HG03354 (cell line): ENCODE results near the gene ZMIZ1.
"Not testable (repeated sequence)": the region's sequence is repeated elsewhere in the genome, so short reads cannot be mapped to it uniquely, and the experiment has no call there.

ENCODE experiments used
- ATAC-seq: cut with Tn5 transposase; IDR thresholded peaks from one replicate; pipeline ENCODE4 v1.9.1; 2021; ENCODE audit warnings: mild to moderate bottlenecking; ENCODE audit not compliant: unreplicated experiment, poor library complexity, severe bottlenecking

The ZMIZ1 gene

GRCh38 chr10:79264942-79265341 is 196.2 kb downstream of the ZMIZ1 start:
- ATAC-seq: no peak

- peak; percentile 39 for ATAC-seq
These were observed 197.3 kb downstream of the ZMIZ1 start for GRCh38 chr10:79266084-79266483.

GRCh38 chr10:79266543-79267312 is 198.0 kb downstream of the ZMIZ1 start:
- ATAC-seq: peak; percentile 87

- ATAC-seq: no peak
These were observed 198.7 kb downstream of the ZMIZ1 start for GRCh38 chr10:79267499-79267898.

- ATAC-seq: no peak
These were observed 199.4 kb downstream of the ZMIZ1 start for GRCh38 chr10:79268161-79268601.

GRCh38 chr10:79268742-79269141 is 200.0 kb downstream of the ZMIZ1 start:
- ATAC-seq: no peak

GRCh38 chr10:79269443-79269842 is 200.7 kb downstream of the ZMIZ1 start:
- ATAC-seq: no peak

- ATAC-seq: no peak
These were observed 201.2 kb downstream of the ZMIZ1 start for GRCh38 chr10:79269969-79270368.

- ATAC-seq: no peak
These were observed 201.9 kb downstream of the ZMIZ1 start for GRCh38 chr10:79270466-79271246.

- ATAC-seq: no peak
These were observed 203.6 kb downstream of the ZMIZ1 start for GRCh38 chr10:79272353-79272752.

GRCh38 chr10:79273604-79274003 is 204.8 kb downstream of the ZMIZ1 start:
- no peak for ATAC-seq

- ATAC-seq: no peak
These were observed 205.7 kb downstream of the ZMIZ1 start for GRCh38 chr10:79274279-79275104.

- ATAC-seq: no peak
These were observed 206.3 kb downstream of the ZMIZ1 start for GRCh38 chr10:79275105-79275430.

- no peak for ATAC-seq
These were observed 206.7 kb downstream of the ZMIZ1 start for GRCh38 chr10:79275431-79275851.

GRCh38 chr10:79277579-79278269 is 209.0 kb downstream of the ZMIZ1 start:
- no peak for ATAC-seq

- not testable (repeated sequence) for ATAC-seq
These were observed 210.3 kb downstream of the ZMIZ1 start for GRCh38 chr10:79279047-79279446.

GRCh38 chr10:79280956-79281355 is 212.2 kb downstream of the ZMIZ1 start:
- no peak for ATAC-seq

- no peak for ATAC-seq
These were observed 213.6 kb downstream of the ZMIZ1 start for GRCh38 chr10:79282388-79282787.

- no peak for ATAC-seq
These were observed 214.8 kb downstream of the ZMIZ1 start for GRCh38 chr10:79283616-79284015.
